ENCODE measurements around the gene U2AF1L4. TPM values are rescaled to one million over a fixed set of nuclear protein-coding genes. Genes with fewer than 3 reads are reported as not detected.
A peak's percentile ranks its signal among the peaks of the same experiment; 100 is the strongest.

The U2AF1L4 gene
- polyA plus RNA-seq, 3 donors = 6.2 to 140 (median 8.7) TPM

DNA sequence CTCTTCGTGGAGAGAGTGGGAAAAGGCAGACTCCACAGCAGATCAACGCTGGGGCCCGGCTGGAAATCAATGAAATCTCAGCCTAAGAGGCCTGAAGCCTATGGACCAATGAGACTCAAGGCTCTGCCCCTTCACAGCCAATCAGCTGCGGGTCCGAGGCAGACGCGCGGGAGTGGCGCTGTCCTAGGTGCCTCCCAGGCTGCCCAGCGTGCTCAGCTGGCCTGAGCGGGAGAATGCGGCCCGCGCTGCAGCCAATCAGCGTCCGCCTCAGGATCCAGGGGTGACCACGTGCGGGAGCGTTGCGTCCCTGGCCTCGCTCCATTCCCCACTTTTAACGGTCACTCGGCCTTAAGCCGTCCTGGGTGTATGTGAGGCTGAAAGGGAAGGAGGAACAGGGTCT is 41.0 kb downstream of the U2AF1L4 start, which contains the start of gene ZBTB32:
ZBTB32 (plus strand) TSS at position 341 of the 400 bp plus-strand sequence. CDS start 10,069 bp downstream, outside the sequence.
- H3K9me3 Mint-ChIP-seq = peaks cover 0 to 12% (median 3%) of the 10 kb centered on the region in 7 donors

GRCh38 chr19:35703343-35703742 is 41.9 kb downstream of the U2AF1L4 start:
- H3K27ac Mint-ChIP-seq = no peak overlapping the region
- intact Hi-C loops (cut with micrococcal nuclease) = no loop called here
- H3K36me3 Mint-ChIP-seq = peaks cover 0 to 4% of the 10 kb centered on the region in 2 donors
- H3K79me2 ChIP-seq (ENCODE audit: insufficient read depth, low read length) = no peaks in the 10 kb centered on the region
- WGBS (ENCODE audit: insufficient coverage) = 68% methylated on average over 4 of the region's 9 CpGs
- H3K4me2 ChIP-seq (replicated peaks; ENCODE audit: extremely low read depth, low read length, poor library complexity, severe bottlenecking) = no peak overlapping the region
- peaks cover 9% of the 10 kb centered on the region for H3K4me1 Mint-ChIP-seq
- DNase-seq = no peak
- TF ChIP-seq CTCF (IDR thresholded peaks at IDR 0.05) = no peak
- H3K27me3 ChIP-seq (ENCODE audit: control insufficient read depth in 2 of 2, insufficient read depth in 2 of 2, low read length in 2 of 2) = peaks cover 0 to 23% of the 10 kb centered on the region in 2 donors
- H3K4me1 ChIP-seq (ENCODE audit: control insufficient read depth in 1 of 2, insufficient read depth in 2 of 2, low read length in 2 of 2) = peaks cover 12 to 13% of the 10 kb centered on the region in 2 donors
- H3K9me3 ChIP-seq (replicated peaks in 1 of 2; ENCODE audit: control insufficient read depth in 1 of 2, insufficient read depth in 1 of 2, low read length in 2 of 2) = no peaks in the 10 kb centered on the region
- no peak overlapping the region for H3K27ac ChIP-seq (ENCODE audit: low read depth in 1 of 2, low read length in 2 of 2)
- no peak overlapping the region for H3K9ac ChIP-seq (ENCODE audit: insufficient read depth, low read length, poor library complexity, severe bottlenecking)
- peaks cover 0 to 12% (median 3%) of the 10 kb centered on the region in 7 donors for H3K9me3 Mint-ChIP-seq
- no peak overlapping the region for H3K4me3 ChIP-seq (replicated peaks in 1 of 3; ENCODE audit: low read depth in 2 of 3, low read length in 3 of 3)
- peaks cover 31 to 35% (median 33%) of the 10 kb centered on the region in 3 donors for H3K27me3 Mint-ChIP-seq (ENCODE audit: low read depth in 3 of 3)
- peak overlapping the region in 1 of 2 donors; percentile 99 for H3K4me3 Mint-ChIP-seq
- H4K20me1 ChIP-seq (ENCODE audit: insufficient read depth, low read length) = no peaks in the 10 kb centered on the region
- no peaks in the 10 kb centered on the region for H3K36me3 ChIP-seq (replicated peaks in 1 of 2; ENCODE audit: control insufficient read depth in 1 of 2, insufficient read depth in 2 of 2, low read length in 2 of 2)
- no peak overlapping the region for H2AFZ ChIP-seq (ENCODE audit: insufficient read depth, low read depth, low read length, poor library complexity, severe bottlenecking)

More for the DNA sequence above, 41.0 kb downstream of the U2AF1L4 start, which contains the start of gene ZBTB32:
- Histone ChIP-seq H3K36me3 (replicated peaks in 1 of 2; ENCODE audit: control insufficient read depth in 1 of 2, insufficient read depth in 2 of 2, low read length in 2 of 2) (no peaks in the 10 kb centered on the region), H3K9ac (ENCODE audit: insufficient read depth, low read length, poor library complexity, severe bottlenecking) (no peak within 1 kb of the TSS), H4K20me1 (ENCODE audit: insufficient read depth, low read length) (no peaks in the 10 kb centered on the region), H3K4me2 (replicated peaks; ENCODE audit: extremely low read depth, low read length, poor library complexity, severe bottlenecking) (no peak within 1 kb of the TSS), H3K4me1 (ENCODE audit: control insufficient read depth in 1 of 2, insufficient read depth in 2 of 2, low read length in 2 of 2) (peaks cover 12 to 13% of the 10 kb centered on the region in 2 donors), H3K27me3 (ENCODE audit: control insufficient read depth in 2 of 2, insufficient read depth in 2 of 2, low read length in 2 of 2) (peaks cover 0 to 23% of the 10 kb centered on the region in 2 donors), H3K27ac (ENCODE audit: low read depth in 1 of 2, low read length in 2 of 2) (no peak within 1 kb of the TSS), H3K79me2 (ENCODE audit: insufficient read depth, low read length) (no peaks in the 10 kb centered on the region), H3K9me3 (replicated peaks in 1 of 2; ENCODE audit: control insufficient read depth in 1 of 2, insufficient read depth in 1 of 2, low read length in 2 of 2) (no peaks in the 10 kb centered on the region), H2AFZ (ENCODE audit: insufficient read depth, low read depth, low read length, poor library complexity, severe bottlenecking) (no peak within 1 kb of the TSS), H3K4me3 (replicated peaks in 1 of 3; ENCODE audit: low read depth in 2 of 3, low read length in 3 of 3) (no peak within 1 kb of the TSS)
- Mint-ChIP-seq H3K4me1 (peaks cover 9% of the 10 kb centered on the region), H3K36me3 (peaks cover 0 to 4% of the 10 kb centered on the region in 2 donors), H3K27ac (no peak within 1 kb of the TSS), H3K4me3 (peak within 1 kb of the TSS in 1 of 2 donors; percentile 99), H3K27me3 (ENCODE audit: low read depth in 3 of 3) (peaks cover 31 to 34% (median 32%) of the 10 kb centered on the region in 3 donors)
- intact Hi-C loops (cut with micrococcal nuclease) = no loop called here
- TF ChIP-seq CTCF (IDR thresholded peaks at IDR 0.05) = no peak
- no peak for DNase-seq
- 29% methylated on average over 23 of the region's 24 CpGs for WGBS (ENCODE audit: insufficient coverage)

Measured in CD14-positive monocyte (primary cell).